NCI-H1105 (cell line): Measurements from ENCODE around the gene COLGALT1.

ENCODE experiments used
- DNase-seq: peaks from one replicate; lab custom pipeline; 2025; lab: John Stamatoyannopoulos, UW

COLGALT1 gene

GRCh38 chr19:17623224-17623935 lies 67.9 kb downstream of the COLGALT1 start:
- DNase-seq: no peak

- DNase-seq: no peak
Observed at GRCh38 chr19:17624314-17624991, 69.0 kb downstream of the COLGALT1 start.

- DNase-seq: no peak
Observed at GRCh38 chr19:17625043-17625442, 69.6 kb downstream of the COLGALT1 start.

DNA sequence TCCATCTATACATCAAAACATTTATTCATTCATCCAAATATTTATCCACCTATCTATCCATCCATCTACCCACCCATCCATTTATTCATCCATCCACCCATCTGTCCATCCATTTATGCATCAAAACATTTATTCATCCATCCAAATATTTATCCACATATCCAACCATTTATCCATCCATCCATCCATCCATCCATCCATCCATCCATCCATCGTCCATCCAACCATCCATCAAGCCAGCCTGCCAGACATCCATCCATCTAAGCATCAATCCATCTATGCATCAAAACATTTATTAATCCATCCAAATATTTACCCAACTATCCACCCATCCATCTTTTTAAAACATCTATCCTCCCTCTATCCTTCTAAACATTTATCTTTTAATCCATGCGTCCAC lies 70.5 kb downstream of the COLGALT1 start:
- DNase-seq: no peak

DNA sequence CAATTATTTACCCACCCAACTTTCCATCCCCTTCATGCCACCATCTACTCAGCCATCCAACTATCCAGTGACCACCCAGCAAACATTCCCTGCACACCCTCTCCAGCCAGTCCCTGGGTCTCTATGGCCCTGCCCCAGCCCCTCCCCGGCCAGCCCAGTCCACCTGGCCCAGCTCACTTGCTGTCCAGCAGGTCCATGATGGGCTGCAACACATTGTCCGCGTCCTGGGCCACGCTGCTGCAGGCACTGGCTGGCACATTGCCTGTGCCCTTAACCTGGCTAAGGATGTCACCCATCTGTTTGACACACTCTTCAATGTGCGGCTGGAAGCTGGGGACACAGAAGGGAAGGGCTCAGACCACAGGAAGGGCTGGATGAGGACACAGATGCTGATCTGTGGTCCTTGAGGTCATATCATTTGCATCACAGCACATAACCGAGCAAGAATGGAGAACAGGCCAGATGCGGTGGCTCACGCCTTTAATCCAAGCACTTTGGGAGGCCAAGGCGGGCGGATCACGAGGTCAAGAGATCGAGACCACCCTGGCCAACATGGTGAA lies 71.1 kb downstream of the COLGALT1 start:
- DNase-seq: no peak

GRCh38 chr19:17627161-17627560 lies 71.7 kb downstream of the COLGALT1 start:
- no peak for DNase-seq

DNA sequence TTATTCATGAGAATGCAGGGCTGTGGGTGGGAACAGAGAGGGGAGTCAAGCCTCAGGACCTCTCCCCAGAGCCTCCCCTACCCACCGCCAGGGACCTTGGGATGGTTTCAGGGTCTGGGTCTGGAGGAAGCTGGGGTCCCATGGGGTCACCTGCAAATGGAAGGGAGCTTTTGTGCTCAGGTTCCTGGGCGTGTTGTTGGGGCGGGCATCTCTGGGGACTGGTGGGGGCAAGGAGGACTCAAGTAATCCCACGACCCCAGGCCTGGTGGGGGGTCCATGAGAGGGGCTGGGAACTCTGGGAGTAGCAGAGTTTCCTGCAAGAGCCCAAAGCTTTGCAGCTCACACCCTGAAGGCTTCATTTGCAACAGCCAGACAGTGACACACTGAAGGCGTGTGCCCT lies 72.5 kb downstream of the COLGALT1 start:
- no peak for DNase-seq

DNA sequence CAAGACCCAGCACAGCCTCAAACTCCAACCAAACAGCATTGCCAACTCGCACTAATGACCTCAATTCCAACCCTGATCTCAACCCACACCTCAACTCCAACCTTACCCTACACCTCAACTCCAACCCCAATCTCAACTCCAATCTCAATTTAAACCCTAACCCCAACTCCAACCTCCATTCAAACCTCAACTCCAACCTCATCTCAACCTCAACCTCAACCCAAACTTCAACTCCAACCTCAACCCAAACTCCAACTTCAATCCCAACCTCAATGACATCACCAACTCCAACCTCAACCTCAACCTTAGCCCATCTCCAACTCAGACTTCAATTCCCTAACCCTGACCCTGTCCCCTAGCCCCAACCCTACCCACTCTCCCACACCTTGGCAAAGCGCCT lies 74.3 kb downstream of the COLGALT1 start:
- no peak for DNase-seq

DNA sequence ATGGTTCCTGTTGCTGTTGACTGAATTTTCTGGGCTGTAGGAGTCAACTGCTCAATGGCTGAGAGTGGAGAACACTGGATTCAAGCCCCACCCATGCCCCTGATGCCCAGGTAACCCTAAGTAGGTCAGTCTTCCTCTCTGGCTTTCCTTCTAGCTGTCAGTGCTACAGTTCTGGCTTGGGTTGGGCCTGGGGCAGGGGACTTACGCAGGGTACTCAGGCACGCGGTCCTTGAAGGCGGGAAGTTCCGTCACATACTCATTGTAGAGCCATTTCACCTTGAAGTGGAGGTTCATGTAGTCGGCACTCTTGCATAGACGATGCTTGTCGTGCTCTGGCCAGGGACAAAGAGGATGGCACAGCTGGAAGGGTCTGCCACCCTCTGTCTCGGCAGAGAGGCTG lies 77.1 kb downstream of the COLGALT1 start:
- DNase-seq: no peak
